ENCODE measurements around the gene HECW1. TPM values are rescaled to one million over a fixed set of nuclear protein-coding genes. Genes with fewer than 3 reads are reported as not detected.

The HECW1 gene
- total and polyA plus RNA-seq, 4 donors, result 0.77 to 1.9 (median 1.0) TPM; not detected in 1

GRCh38 chr7:43289826-43290225, 177.4 kb downstream of the HECW1 start:
- H3K4me1 ChIP-seq (ENCODE audit: control insufficient read depth in 1 of 2, insufficient read depth in 2 of 2, low read length in 2 of 2), result no peaks in the 10 kb centered on the region
- 74 to 78% methylated on average over 2 of the region's 2 CpGs for WGBS, 2 donors
- no peaks in the 10 kb centered on the region for H3K27me3 ChIP-seq (ENCODE audit: control insufficient read depth in 1 of 2, insufficient read depth in 2 of 2, low read length in 1 of 2)
- intact Hi-C loops (cut with DNase I), result no loop called here
- H3K9me3 ChIP-seq (ENCODE audit: control insufficient read depth, low read length), result peaks cover 6% of the 10 kb centered on the region
- no peak overlapping the region for H3K4me3 ChIP-seq (ENCODE audit: low read length in 2 of 2)
- no peak for ATAC-seq (ENCODE audit: low FRiP score)
- H3K36me3 ChIP-seq (ENCODE audit: control insufficient read depth in 1 of 2, insufficient read depth in 2 of 2, low read length in 1 of 2), result no peaks in the 10 kb centered on the region
- no peak overlapping the region for H3K27ac ChIP-seq (ENCODE audit: low read depth in 1 of 2, low read length in 2 of 2)
- no peak for DNase-seq

- intact Hi-C loops (cut with DNase I), result no loop called here
- no peak for DNase-seq
- H3K27ac ChIP-seq (ENCODE audit: low read depth in 1 of 2, low read length in 2 of 2), result no peak overlapping the region
- H3K4me1 ChIP-seq (ENCODE audit: control insufficient read depth in 1 of 2, insufficient read depth in 2 of 2, low read length in 2 of 2), result no peaks in the 10 kb centered on the region
- peaks cover 4% of the 10 kb centered on the region for H3K9me3 ChIP-seq (ENCODE audit: control insufficient read depth, low read length)
- ATAC-seq (ENCODE audit: low FRiP score), result no peak
- H3K36me3 ChIP-seq (ENCODE audit: control insufficient read depth in 1 of 2, insufficient read depth in 2 of 2, low read length in 1 of 2), result no peaks in the 10 kb centered on the region
- H3K4me3 ChIP-seq (ENCODE audit: low read length in 2 of 2), result no peak overlapping the region
- 94 to 96% methylated on average over 5 of the region's 5 CpGs for WGBS, 2 donors
- H3K27me3 ChIP-seq (ENCODE audit: control insufficient read depth in 1 of 2, insufficient read depth in 2 of 2, low read length in 1 of 2), result no peaks in the 10 kb centered on the region
Measured at GRCh38 chr7:43290978-43291377, 178.5 kb downstream of the HECW1 start.

GRCh38 chr7:43291789-43292188, 179.3 kb downstream of the HECW1 start:
- no peak overlapping the region for H3K4me3 ChIP-seq (ENCODE audit: low read length in 2 of 2)
- H3K4me1 ChIP-seq (ENCODE audit: control insufficient read depth in 1 of 2, insufficient read depth in 2 of 2, low read length in 2 of 2), result no peaks in the 10 kb centered on the region
- H3K27ac ChIP-seq (ENCODE audit: low read depth in 1 of 2, low read length in 2 of 2), result no peak overlapping the region
- DNase-seq, result no peak
- no peaks in the 10 kb centered on the region for H3K36me3 ChIP-seq (ENCODE audit: control insufficient read depth in 1 of 2, insufficient read depth in 2 of 2, low read length in 1 of 2)
- ATAC-seq (ENCODE audit: low FRiP score), result no peak
- peaks cover 4% of the 10 kb centered on the region for H3K9me3 ChIP-seq (ENCODE audit: control insufficient read depth, low read length)
- H3K27me3 ChIP-seq (ENCODE audit: control insufficient read depth in 1 of 2, insufficient read depth in 2 of 2, low read length in 1 of 2), result no peaks in the 10 kb centered on the region
- intact Hi-C loops (cut with DNase I), result no loop called here
- 81 to 83% methylated on average over 3 of the region's 3 CpGs for WGBS, 2 donors

GRCh38 chr7:43292384-43292783, 179.9 kb downstream of the HECW1 start:
- H3K27me3 ChIP-seq (ENCODE audit: control insufficient read depth in 1 of 2, insufficient read depth in 2 of 2, low read length in 1 of 2), result no peaks in the 10 kb centered on the region
- no peaks in the 10 kb centered on the region for H3K4me1 ChIP-seq (ENCODE audit: control insufficient read depth in 1 of 2, insufficient read depth in 2 of 2, low read length in 2 of 2)
- 79 to 96% methylated on average over 1 of the region's 1 CpG for WGBS, 2 donors
- H3K9me3 ChIP-seq (ENCODE audit: control insufficient read depth, low read length), result peaks cover 4% of the 10 kb centered on the region
- H3K27ac ChIP-seq (ENCODE audit: low read depth in 1 of 2, low read length in 2 of 2), result no peak overlapping the region
- no peaks in the 10 kb centered on the region for H3K36me3 ChIP-seq (ENCODE audit: control insufficient read depth in 1 of 2, insufficient read depth in 2 of 2, low read length in 1 of 2)
- intact Hi-C loops (cut with DNase I), result no loop called here
- DNase-seq, result no peak
- H3K4me3 ChIP-seq (ENCODE audit: low read length in 2 of 2), result no peak overlapping the region
- ATAC-seq (ENCODE audit: low FRiP score), result no peak

GRCh38 chr7:43294080-43294630, 181.7 kb downstream of the HECW1 start:
- no peak for DNase-seq
- WGBS, 2 donors, result 52 to 54% methylated on average over 5 of the region's 5 CpGs
- H3K9me3 ChIP-seq (ENCODE audit: control insufficient read depth, low read length), result peaks cover 4% of the 10 kb centered on the region
- no peak overlapping the region for H3K27ac ChIP-seq (ENCODE audit: low read depth in 1 of 2, low read length in 2 of 2)
- ATAC-seq (ENCODE audit: low FRiP score), result no peak
- no peaks in the 10 kb centered on the region for H3K36me3 ChIP-seq (ENCODE audit: control insufficient read depth in 1 of 2, insufficient read depth in 2 of 2, low read length in 1 of 2)
- H3K27me3 ChIP-seq (ENCODE audit: control insufficient read depth in 1 of 2, insufficient read depth in 2 of 2, low read length in 1 of 2), result no peaks in the 10 kb centered on the region
- intact Hi-C loops (cut with DNase I), result no loop called here
- H3K4me3 ChIP-seq (ENCODE audit: low read length in 2 of 2), result no peak overlapping the region
- H3K4me1 ChIP-seq (ENCODE audit: control insufficient read depth in 1 of 2, insufficient read depth in 2 of 2, low read length in 2 of 2), result no peaks in the 10 kb centered on the region

- DNase-seq, result no peak
- intact Hi-C loops (cut with DNase I), result no loop called here
- 71 to 83% methylated on average over 3 of the region's 3 CpGs for WGBS, 2 donors
Measured at GRCh38 chr7:43295429-43295828, 183.0 kb downstream of the HECW1 start.

GRCh38 chr7:43296306-43296705, 183.9 kb downstream of the HECW1 start:
- no peak for DNase-seq
- H3K9me3 ChIP-seq (ENCODE audit: control insufficient read depth, low read length), result no peaks in the 10 kb centered on the region
- no peak overlapping the region for H3K27ac ChIP-seq (ENCODE audit: low read depth in 1 of 2, low read length in 2 of 2)
- WGBS, 2 donors, result 88% methylated on average over 6 of the region's 6 CpGs
- no peaks in the 10 kb centered on the region for H3K27me3 ChIP-seq (ENCODE audit: control insufficient read depth in 1 of 2, insufficient read depth in 2 of 2, low read length in 1 of 2)
- no peaks in the 10 kb centered on the region for H3K36me3 ChIP-seq (ENCODE audit: control insufficient read depth in 1 of 2, insufficient read depth in 2 of 2, low read length in 1 of 2)
- H3K4me3 ChIP-seq (ENCODE audit: low read length in 2 of 2), result no peak overlapping the region
- ATAC-seq (ENCODE audit: low FRiP score), result no peak
- intact Hi-C loops (cut with DNase I), result no loop called here
- no peaks in the 10 kb centered on the region for H3K4me1 ChIP-seq (ENCODE audit: control insufficient read depth in 1 of 2, insufficient read depth in 2 of 2, low read length in 2 of 2)

More at GRCh38 chr7:43295429-43295828, 183.0 kb downstream of the HECW1 start:
- H3K36me3 ChIP-seq (ENCODE audit: control insufficient read depth in 1 of 2, insufficient read depth in 2 of 2, low read length in 1 of 2), result no peaks in the 10 kb centered on the region
- H3K27me3 ChIP-seq (ENCODE audit: control insufficient read depth in 1 of 2, insufficient read depth in 2 of 2, low read length in 1 of 2), result no peaks in the 10 kb centered on the region
- H3K4me3 ChIP-seq (ENCODE audit: low read length in 2 of 2), result no peak overlapping the region
- no peak overlapping the region for H3K27ac ChIP-seq (ENCODE audit: low read depth in 1 of 2, low read length in 2 of 2)
- no peak for ATAC-seq (ENCODE audit: low FRiP score)
- no peaks in the 10 kb centered on the region for H3K4me1 ChIP-seq (ENCODE audit: control insufficient read depth in 1 of 2, insufficient read depth in 2 of 2, low read length in 2 of 2)
- peaks cover 3% of the 10 kb centered on the region for H3K9me3 ChIP-seq (ENCODE audit: control insufficient read depth, low read length)

- intact Hi-C loops (cut with DNase I), result no loop called here
- Histone ChIP-seq H3K36me3 (ENCODE audit: control insufficient read depth in 1 of 2, insufficient read depth in 2 of 2, low read length in 1 of 2) (no peaks in the 10 kb centered on the region), H3K9me3 (ENCODE audit: control insufficient read depth, low read length) (no peaks in the 10 kb centered on the region), H3K4me3 (ENCODE audit: low read length in 2 of 2) (no peak overlapping the region), H3K27ac (ENCODE audit: low read depth in 1 of 2, low read length in 2 of 2) (no peak overlapping the region), H3K4me1 (ENCODE audit: control insufficient read depth in 1 of 2, insufficient read depth in 2 of 2, low read length in 2 of 2) (no peaks in the 10 kb centered on the region), H3K27me3 (ENCODE audit: control insufficient read depth in 1 of 2, insufficient read depth in 2 of 2, low read length in 1 of 2) (no peaks in the 10 kb centered on the region)
- WGBS, 2 donors, result 86 to 88% methylated on average over 8 of the region's 8 CpGs
- DNase-seq, result no peak
- ATAC-seq (ENCODE audit: low FRiP score), result no peak
Measured at GRCh38 chr7:43298617-43299016, 186.2 kb downstream of the HECW1 start.

GRCh38 chr7:43300121-43300520, 187.7 kb downstream of the HECW1 start:
- no peak for ATAC-seq (ENCODE audit: low FRiP score)
- DNase-seq, result no peak
- H3K9me3 ChIP-seq (ENCODE audit: control insufficient read depth, low read length), result no peaks in the 10 kb centered on the region
- no peak overlapping the region for H3K27ac ChIP-seq (ENCODE audit: low read depth in 1 of 2, low read length in 2 of 2)
- WGBS, 2 donors, result 87 to 90% methylated on average over 3 of the region's 3 CpGs
- no peaks in the 10 kb centered on the region for H3K36me3 ChIP-seq (ENCODE audit: control insufficient read depth in 1 of 2, insufficient read depth in 2 of 2, low read length in 1 of 2)
- intact Hi-C loops (cut with DNase I), result no loop called here
- H3K4me1 ChIP-seq (ENCODE audit: control insufficient read depth in 1 of 2, insufficient read depth in 2 of 2, low read length in 2 of 2), result no peaks in the 10 kb centered on the region
- no peaks in the 10 kb centered on the region for H3K27me3 ChIP-seq (ENCODE audit: control insufficient read depth in 1 of 2, insufficient read depth in 2 of 2, low read length in 1 of 2)
- H3K4me3 ChIP-seq (ENCODE audit: low read length in 2 of 2), result no peak overlapping the region

Measured in aorta (tissue), 5 donors.